Effector CD4-positive, alpha-beta T cell (primary cell): ENCODE results near the gene FSD2. TPM values are rescaled to one million over a fixed set of nuclear protein-coding genes. Genes with fewer than 3 reads are reported as not detected.

Experiments
- DNase-seq: peaks from one replicate; pipeline ENCODE4 v3.0.0-alpha.2; 2020
- total RNA-seq: gene quantifications from one replicate; lab custom pipeline; 2026; lab: John Stamatoyannopoulos, UW

FSD2 gene
- total RNA-seq, result not detected

GRCh38 chr15:82805994-82806406, at the start of gene FSD2:
Gene FSD2, minus strand, starts transcription at chr15:82806069. Its CDS starts 18,679 bp downstream, at chr15:82787390.
- DNase-seq, result no peak

DNA sequence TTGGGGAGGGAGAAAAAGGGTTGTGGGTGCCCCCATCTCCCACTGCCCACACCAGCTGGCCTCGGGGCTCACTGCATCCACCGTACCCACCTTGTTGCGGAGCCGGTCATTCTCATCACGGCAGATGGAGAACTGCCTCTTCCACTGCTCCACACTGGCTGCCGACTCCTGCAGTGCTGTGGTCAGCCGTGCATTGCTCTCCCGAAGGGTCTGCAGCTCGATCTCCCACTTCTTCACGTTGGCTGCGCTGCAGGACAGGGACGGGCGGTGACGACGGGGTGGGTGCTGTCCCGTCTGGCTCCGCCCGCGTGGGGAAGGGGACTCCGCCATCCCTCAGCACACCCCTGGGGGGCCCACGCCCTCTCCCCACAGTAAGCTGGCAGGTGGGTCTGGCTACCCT, 48.7 kb upstream of the FSD2 start:
- DNase-seq, result no peak

DNA sequence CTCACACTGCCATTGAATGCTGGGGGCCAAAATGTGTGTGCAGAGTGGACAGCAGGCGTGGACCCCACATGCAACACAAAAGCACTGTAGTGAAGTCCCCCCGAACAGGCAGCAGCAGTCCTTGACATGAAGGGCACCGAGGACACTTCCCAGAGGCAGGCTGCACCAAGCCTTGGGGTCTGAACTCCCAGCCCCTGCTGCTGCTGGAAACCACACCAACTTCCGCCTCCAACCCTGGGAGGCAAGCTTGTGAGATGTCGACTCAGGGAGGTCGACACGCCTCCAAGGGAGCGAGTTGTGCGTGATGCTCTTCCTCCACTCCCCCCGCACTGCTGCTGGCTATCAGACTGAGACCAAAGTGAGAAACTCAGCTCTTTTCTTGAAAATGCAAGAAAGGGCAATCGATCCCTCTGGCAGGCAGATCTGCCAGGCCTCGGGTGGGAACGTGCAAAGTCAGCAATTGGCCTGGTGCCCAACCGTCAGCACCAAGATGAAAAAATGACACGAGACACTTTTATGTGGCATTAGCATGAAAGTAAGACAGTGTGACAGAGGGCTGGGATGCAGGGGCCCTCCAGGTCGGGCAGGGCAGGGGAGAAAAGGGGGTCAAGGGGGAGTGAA, 47.2 kb upstream of the FSD2 start:
- no peak for DNase-seq

DNA sequence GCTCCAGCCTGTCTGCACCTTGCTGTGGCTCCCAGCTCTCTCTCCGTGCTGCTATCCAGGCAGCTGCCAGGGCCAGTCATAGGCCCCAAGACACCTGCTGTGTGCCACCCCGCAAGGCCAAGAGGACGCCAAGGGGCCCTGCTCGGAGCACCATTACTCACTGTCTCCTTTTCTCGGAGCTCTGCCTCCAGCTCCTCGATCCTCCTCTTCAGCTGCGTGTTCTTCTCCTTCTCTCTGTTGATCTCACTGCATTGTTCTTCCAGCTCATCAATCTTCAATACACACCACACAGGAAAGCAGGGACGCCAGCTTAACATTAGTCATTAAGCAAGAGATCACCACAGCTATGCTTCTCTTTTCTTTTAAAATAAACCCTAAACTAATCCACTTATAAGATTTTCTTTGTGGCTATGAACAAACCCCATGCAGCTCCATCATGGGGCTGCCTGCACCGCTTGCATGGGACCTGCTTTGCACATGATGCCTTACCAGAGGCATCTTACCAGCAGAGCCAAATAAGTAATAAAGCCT, 46.2 kb upstream of the FSD2 start:
- DNase-seq, result no peak

GRCh38 chr15:82851306-82851850, 45.5 kb upstream of the FSD2 start:
- no peak for DNase-seq

DNA sequence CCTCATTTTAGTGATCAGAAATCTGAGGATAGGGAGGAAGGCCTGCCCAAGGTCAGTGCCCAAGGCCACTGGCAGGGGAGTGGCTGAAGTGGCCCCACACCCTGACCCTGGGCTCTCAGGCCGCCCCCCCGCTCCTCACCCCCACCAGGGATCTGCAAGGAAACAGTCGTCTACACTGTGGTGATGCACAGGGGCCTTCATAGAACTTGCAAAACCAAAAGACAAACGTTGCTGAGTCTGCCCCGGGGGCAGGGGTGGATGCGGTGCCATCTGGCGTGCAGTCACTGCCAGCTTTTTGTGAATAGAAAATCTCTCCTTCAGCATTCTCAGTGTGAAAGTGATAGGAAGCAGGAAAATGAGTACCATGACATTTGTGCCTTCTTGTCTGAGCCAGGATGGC, 44.9 kb upstream of the FSD2 start:
- no peak for DNase-seq

GRCh38 chr15:82849556-82850512, 44.0 kb upstream of the FSD2 start:
- peak; percentile 14 for DNase-seq

DNA sequence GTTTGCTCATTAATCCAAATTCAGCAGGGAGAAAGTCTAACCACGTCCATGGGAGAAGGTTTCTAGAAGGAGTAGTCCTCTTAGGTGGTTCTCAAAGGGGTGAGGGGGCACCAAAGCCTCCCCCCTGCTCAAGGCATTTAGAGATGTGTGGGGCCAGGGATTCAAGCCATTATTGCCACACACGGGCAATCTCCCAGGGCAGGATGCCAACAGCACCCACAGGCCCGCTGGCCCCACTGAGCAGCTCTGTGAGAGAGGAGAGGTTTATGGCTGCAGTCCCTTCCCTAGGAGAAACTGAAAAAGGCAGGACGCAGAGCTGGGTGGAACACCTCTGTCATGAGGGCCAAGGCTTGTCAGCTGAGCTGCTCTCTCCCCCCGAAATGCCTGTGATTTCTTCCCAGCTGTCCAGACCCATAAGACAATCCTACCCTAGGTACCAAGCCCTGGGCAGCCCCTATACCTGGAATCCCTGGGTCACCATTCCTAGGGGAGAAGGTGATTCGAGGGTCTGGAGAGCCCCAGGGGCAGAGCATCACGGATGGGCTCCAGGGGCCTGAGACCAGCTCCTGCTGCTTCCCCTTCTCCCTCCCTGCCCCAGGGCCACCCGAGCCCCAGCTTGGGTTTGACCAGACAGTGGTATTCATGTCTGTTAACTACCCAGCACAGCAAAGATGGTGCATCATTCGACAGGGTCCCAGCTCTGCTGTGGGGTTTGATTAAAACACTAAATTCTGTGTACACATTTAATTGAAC, 42.5 kb upstream of the FSD2 start:
- DNase-seq, result no peak

DNA sequence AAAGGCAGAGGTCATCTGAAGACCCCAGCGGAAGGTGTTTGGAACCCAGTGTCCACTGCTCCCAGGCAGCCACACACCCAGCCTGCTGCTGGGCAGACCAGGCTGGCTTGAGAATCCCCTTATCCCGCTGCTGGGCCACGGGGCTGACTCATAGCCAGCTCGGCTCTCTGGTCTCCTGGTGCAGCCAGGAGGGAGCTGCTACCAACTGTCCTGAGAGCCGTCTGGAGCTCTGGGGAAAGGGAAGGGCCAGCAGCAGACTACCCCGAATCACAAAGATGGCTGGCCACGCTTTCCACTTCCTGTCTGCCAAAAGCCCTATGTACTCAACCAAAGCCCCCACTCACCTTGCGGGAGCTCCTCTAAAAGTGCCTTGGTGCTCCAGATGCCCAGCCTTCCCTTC, 41.8 kb upstream of the FSD2 start:
- DNase-seq, result no peak

DNA sequence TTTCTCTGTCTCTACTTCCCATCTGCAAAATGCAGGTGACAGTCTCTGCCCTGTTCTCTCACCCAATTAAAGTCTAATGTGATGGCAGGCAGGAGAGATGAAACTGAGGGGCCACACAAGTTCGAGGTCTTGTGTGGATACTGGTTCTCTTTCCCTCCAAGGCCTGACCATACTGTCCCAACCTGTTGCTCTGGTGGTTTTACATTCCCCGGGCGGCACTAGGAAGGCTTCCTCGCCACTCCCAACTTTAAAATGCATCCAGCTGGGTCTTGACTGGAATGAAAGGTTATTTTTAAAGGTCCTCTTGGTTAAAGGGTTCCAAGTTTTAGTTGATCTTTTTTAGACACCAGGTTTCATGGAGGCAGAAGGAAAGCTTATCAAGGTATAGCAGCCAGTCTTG, 40.8 kb upstream of the FSD2 start:
- no peak for DNase-seq

GRCh38 chr15:82845686-82846085, 39.8 kb upstream of the FSD2 start:
- no peak for DNase-seq

DNA sequence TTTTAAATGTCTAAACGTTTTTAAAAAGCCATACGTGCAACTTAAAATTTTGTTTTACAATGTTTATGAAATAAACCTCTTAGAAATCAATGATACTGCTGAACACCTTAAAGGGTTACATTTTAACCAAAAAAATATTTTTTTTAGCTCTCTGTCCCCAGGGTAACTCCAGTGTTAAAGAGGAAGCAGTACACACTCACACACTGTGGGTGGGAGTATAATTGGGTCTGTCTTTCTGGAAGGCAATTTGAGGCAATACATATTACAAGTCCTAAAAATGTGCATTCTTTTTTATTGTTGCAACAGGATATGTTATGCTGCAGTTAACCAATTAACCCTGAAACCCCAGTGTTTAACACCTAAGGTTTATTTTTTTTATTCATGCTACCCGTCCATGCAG, 37.7 kb upstream of the FSD2 start:
- DNase-seq, result no peak

GRCh38 chr15:82840166-82840565, 34.3 kb upstream of the FSD2 start:
- no peak for DNase-seq

DNA sequence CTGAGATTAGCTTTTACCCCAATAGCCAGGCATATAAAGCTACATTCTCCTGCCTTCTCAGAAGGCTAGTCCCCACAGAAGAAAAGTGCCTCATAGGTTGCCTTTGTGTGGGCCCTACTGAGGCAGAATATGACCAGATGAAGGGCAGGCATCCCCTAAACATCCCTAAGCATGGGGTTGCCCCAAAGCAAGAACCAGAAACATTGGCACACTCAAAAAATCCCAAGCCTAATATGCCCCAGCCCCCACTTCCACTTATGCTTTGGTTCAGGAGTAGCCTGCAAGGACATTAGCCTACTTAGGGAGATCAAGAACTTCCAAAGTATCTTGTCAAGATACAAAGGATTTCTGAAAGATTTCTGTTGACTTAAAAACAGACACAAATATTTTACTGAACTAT, 33.3 kb upstream of the FSD2 start:
- DNase-seq, result no peak

DNA sequence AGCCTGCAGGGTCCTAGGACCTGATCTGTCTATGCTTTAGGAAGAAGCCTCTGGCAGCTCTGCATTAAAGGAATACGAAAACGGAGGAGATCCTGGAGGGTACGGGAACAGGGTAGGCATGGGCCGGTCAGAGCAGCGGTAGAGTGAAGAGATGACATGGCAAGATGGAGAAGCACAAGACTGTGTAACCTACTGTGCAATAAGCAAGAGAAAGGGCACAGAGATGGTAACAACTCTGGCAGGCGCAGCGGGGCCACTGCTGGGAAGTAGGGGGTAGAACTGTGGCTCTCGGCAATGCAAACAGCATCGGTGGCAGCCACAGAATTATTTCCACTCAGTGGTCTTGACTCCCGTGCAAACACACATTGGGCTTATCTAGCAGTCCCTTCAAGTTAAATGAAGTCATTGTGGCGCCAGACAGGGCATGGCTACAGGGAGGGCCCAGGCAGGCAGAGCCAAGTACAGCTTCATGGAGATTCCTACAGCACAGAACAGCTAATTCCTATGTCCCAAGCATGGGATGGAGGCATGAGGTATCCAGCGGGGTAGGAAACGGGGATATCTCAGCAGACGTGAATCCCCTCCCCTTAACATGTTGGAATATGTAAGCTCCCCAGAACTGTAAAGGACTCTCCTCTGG, 32.3 kb upstream of the FSD2 start:
- DNase-seq, result no peak

- DNase-seq, result no peak
These were observed 29.6 kb upstream of the FSD2 start for GRCh38 chr15:82835391-82835917.

- DNase-seq, result no peak
These were observed 27.5 kb upstream of the FSD2 start for GRCh38 chr15:82833362-82833682.

GRCh38 chr15:82832601-82833361, 26.9 kb upstream of the FSD2 start:
- no peak for DNase-seq

DNA sequence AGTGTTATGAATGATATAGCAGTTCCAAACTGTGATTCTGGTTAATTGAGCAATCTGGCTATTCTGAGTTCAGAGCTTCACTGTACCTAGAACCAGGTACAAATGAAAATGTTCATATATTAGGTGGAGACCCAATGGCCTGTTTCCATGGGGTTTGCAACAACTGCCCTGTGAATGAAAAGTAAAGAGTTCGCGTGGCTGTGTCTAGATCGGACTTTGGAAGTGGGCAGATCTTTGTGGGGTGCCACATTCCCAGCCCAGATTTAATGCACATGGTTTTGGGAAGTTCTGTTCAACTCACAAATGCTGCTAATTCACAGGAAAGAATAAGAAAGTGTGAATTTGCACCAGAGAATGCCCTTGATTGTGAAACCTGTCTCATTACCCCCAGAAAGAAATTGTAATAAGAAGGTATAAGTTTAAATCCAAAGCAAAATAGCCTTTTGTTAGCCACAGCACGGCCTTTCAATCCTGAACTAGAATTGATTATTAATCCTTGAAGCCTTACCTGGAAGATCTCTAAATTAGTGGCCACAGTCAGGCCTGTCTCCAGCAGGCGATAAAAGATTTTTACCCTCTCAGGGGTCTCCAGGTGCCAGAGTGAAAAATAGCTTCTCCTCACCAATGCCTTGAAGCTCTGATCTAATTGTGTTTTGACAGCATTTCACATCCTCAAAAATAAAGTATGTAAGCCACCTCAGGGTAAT, 26.2 kb upstream of the FSD2 start:
- DNase-seq, result no peak

DNA sequence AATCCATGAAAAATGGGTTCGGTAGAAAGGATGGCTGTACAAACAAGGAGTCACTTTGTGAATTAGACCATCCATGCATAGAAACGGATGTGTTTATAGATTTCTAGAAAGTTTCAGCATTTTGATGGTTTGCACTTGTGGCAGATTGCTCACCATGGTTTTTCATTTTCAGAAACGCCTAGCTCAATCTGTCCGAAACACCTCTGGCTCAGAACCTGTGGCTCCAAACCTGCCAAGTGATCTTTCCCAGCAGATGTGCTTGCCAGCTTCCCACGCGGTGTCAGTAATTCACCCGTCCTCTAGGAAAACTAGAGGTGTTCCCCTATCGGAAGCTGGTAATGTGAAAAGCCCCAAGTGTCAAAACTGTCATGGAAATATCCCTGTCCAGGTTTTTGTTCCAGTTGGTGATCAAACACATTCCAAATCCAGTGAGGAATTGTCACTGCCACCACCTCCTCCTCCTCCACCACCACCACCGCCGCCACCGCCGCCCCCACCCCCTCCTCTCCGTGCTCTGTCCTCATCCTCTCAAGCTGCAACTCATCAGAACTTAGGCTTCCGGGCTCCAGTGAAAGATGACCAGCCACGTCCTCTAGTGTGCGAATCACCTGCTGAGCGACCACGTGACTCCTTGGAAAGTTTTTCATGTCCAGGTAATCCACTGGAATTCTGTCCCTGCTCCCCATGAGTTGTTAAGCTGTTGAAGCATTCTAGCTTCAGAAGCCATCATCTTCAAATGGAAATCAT, 24.7 kb upstream of the FSD2 start:
- DNase-seq, result no peak
